Lower lobe of right lung (tissue), 2 donors: ENCODE data around the gene ACACA. TPM values are rescaled to one million over a fixed set of nuclear protein-coding genes. Genes with fewer than 3 reads are reported as not detected.
"Not testable (repeated sequence)": the region's sequence is repeated elsewhere in the genome, so short reads cannot be mapped to it uniquely, and the experiment has no call there.

Source experiments
- ATAC-seq, 2 donors: fragments of 200-7000 bp; cut with Tn5 transposase; one replicate each; pipeline ENCODE4 v1.9.1; 2020 to 2022; ENCODE audit warnings: mild to moderate bottlenecking in 2 of 2, moderate library complexity in 2 of 2
- DNase-seq: peaks from one replicate; pipeline ENCODE4 v3.0.0-alpha.2; 2020
- H3K27ac ChIP-seq: fragments of 200-600 bp; one replicate; pipeline ENCODE4 v1.8.0; 2022
- H3K27me3 ChIP-seq: fragments of 200-600 bp; one replicate; pipeline ENCODE4 v1.8.0; 2022; ENCODE audit warnings: low read depth
- H3K36me3 ChIP-seq: fragments of 200-600 bp; one replicate; pipeline ENCODE4 v1.8.0; 2022; ENCODE audit warnings: mild to moderate bottlenecking
- H3K4me1 ChIP-seq: fragments of 200-600 bp; one replicate; pipeline ENCODE4 v1.8.0; 2022
- H3K4me3 ChIP-seq: fragments of 200-600 bp; one replicate; pipeline ENCODE4 v1.8.0; 2022; ENCODE audit warnings: mild to moderate bottlenecking
- H3K9me3 ChIP-seq: fragments of 200-600 bp; one replicate; pipeline ENCODE4 v1.8.0; 2022
- intact Hi-C: fragments of 100-400 bp; cut with DNase I; formaldehyde crosslinking; loops from one replicate; pipeline ENCODE4 v1.11.0; 2022
- total RNA-seq: library from RNA; stranded (reverse); fragmentation: NEBNext Ultra II Directional; extraction: Animal tissue kit (Norgen Biotek cat#: 25700); gene quantifications from one replicate; pipeline ENCODE4 v1.2.1, GENCODE V29; 2021
- TF ChIP-seq, protein P1 (sequence below): fragments of 200-600 bp; IDR thresholded peaks from one replicate; pipeline ENCODE4 v1.8.0; 2022; ENCODE audit warnings: antibody characterized with exemption, mild to moderate bottlenecking
- donor health status: DM: no; HTN: yes; CAD: no; lungs with severe emphysema.

The ACACA gene
- total RNA-seq, 1 donor from 2014 or later: 132 TPM

DNA sequence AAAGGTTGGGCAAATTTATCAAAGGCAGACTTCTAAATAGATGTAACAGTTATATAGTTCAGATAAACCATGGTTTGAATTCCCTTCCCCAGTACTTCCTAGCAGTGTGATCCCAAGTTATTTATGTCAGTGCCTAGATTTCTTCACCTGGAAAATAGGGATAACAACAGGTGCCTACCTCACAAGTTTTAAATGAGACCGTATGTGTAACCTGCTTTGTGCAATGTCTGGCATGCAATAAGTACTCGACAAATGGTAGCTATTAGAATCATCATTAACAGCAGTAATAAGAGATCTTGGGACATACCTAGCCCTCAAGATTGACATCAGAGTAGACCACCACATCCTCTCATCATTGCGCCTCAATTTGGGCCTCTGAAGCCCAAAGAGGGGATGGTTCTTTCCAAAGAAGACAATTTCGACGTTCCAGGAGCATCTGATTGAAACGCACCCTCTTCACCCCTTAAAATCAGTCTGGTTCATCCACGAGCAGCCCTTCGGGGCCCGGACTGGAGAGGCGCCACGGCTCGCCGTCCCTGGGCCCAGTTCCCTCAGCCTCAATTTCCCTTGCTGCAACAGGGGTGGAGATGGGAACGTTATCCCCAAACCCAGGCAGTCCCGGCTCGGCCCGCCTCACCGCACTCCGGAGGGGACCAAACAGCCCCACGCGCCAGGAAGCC, 541 bp downstream of the ACACA start:
- Histone ChIP-seq H3K27ac (peak overlapping the region; percentile 89), H3K4me3 (peak overlapping the region; percentile 96), H3K36me3 (peaks cover 2% of the 10 kb centered on the region), H3K4me1 (peaks cover 24% of the 10 kb centered on the region), H3K27me3 (no peaks in the 10 kb centered on the region), H3K9me3 (no peaks in the 10 kb centered on the region)
- TF ChIP-seq, protein P1, sequence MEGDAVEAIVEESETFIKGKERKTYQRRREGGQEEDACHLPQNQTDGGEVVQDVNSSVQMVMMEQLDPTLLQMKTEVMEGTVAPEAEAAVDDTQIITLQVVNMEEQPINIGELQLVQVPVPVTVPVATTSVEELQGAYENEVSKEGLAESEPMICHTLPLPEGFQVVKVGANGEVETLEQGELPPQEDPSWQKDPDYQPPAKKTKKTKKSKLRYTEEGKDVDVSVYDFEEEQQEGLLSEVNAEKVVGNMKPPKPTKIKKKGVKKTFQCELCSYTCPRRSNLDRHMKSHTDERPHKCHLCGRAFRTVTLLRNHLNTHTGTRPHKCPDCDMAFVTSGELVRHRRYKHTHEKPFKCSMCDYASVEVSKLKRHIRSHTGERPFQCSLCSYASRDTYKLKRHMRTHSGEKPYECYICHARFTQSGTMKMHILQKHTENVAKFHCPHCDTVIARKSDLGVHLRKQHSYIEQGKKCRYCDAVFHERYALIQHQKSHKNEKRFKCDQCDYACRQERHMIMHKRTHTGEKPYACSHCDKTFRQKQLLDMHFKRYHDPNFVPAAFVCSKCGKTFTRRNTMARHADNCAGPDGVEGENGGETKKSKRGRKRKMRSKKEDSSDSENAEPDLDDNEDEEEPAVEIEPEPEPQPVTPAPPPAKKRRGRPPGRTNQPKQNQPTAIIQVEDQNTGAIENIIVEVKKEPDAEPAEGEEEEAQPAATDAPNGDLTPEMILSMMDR: no peak
- intact Hi-C loops: no loop called here
- DNase-seq: no peak
- ATAC-seq: peak in 1 of 2 donors; percentile 53

DNA sequence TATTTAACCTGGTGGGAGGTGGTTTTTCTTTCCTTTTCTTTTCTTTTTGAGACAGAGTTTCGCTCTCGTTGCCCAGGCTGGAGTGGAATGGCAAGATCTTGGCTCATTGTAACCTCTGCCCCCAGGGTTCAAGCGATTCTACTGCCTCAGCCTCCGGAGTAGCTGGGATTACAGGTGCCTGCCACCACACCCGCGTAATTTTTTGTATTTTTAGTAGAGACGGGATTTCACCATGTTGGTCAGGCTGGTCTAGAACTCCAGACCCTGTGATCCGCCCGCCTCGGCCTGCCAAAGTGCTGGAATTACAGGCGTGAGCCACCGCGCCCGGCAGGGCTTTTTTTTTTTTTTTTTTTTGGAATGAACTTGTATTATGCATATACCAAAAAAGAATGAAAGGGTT, 1.1 kb downstream of the ACACA start:
- peak overlapping the region; percentile 96 for H3K4me3 ChIP-seq
- intact Hi-C loops, DNase-seq: not testable (repeated sequence)

DNA sequence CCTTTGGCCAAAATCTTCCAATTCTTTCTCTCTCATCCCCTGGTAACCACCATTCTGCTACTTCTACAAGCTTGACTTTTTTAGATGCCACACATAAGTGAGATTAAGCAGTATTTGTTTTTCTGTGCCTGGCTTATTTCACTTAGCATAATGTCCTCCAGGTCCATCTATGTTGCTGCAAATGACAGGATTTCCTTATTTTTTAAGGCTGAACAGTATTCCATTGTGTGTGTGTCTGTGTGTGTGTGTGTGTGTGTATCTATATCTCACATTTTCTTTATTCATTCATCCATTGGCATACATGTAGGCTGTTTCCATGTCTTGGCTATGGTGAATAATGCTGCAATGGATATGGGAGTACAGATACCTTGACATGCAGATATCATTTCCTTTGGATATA, 6.1 kb downstream of the ACACA start:
- H3K9me3 ChIP-seq: no peaks in the 10 kb centered on the region
- ATAC-seq (no peak), DNase-seq (no peak)
- H3K4me1 ChIP-seq: peaks cover 8% of the 10 kb centered on the region
- H3K36me3 ChIP-seq: no peaks in the 10 kb centered on the region
- TF ChIP-seq, protein P1: no peak
- no peak overlapping the region for H3K27ac ChIP-seq
- H3K4me3 ChIP-seq: no peak overlapping the region
- intact Hi-C loops: no loop called here
- no peaks in the 10 kb centered on the region for H3K27me3 ChIP-seq

More for the DNA sequence above, 1.1 kb downstream of the ACACA start:
- ATAC-seq, H3K36me3 ChIP-seq, H3K9me3 ChIP-seq, H3K27me3 ChIP-seq, H3K27ac ChIP-seq: not testable (repeated sequence)
- H3K4me1 ChIP-seq: peaks cover 24% of the 10 kb centered on the region

- ATAC-seq: no peak
- H3K36me3 ChIP-seq: no peaks in the 10 kb centered on the region
- no peaks in the 10 kb centered on the region for H3K27me3 ChIP-seq
- no peaks in the 10 kb centered on the region for H3K9me3 ChIP-seq
- intact Hi-C loops: no loop called here
- DNase-seq: no peak
- no peaks in the 10 kb centered on the region for H3K4me1 ChIP-seq
- TF ChIP-seq, protein P1: no peak
- no peak overlapping the region for H3K4me3 ChIP-seq
- no peak overlapping the region for H3K27ac ChIP-seq
These were observed 7.3 kb downstream of the ACACA start for GRCh38 chr17:37399265-37399803.

DNA sequence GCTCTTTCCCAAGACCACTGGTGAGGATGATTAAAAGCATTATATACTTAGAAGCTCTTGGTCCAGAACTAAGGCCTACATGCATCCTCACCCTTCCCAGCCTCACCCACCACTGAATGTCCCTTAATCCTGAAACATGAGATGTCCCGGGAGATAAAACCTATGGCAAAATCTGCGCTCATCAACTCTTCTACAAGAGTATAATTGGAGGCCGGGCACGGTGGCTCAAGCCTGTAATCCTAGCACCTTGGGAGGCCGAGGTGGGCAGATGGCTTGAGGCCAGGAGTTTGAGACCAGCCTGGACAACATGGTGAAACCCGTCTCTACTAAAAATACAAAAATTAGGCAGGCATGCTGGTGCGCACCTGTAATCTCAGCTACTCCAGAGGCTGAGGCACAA, 13.3 kb downstream of the ACACA start:
- no peak for ATAC-seq

More for the DNA sequence above, 13.3 kb downstream of the ACACA start:
- no peaks in the 10 kb centered on the region for H3K4me1 ChIP-seq
- H3K27me3 ChIP-seq: no peaks in the 10 kb centered on the region
- TF ChIP-seq, protein P1: no peak
- no peak for DNase-seq
- no peaks in the 10 kb centered on the region for H3K36me3 ChIP-seq
- H3K9me3 ChIP-seq: no peaks in the 10 kb centered on the region
- no peak overlapping the region for H3K4me3 ChIP-seq
- H3K27ac ChIP-seq: no peak overlapping the region
- intact Hi-C loops: no loop called here
